COR-L47 (cell line): Measurements from ENCODE around the gene EGLN3.
"Not testable (repeated sequence)": the region's sequence is repeated elsewhere in the genome, so short reads cannot be mapped to it uniquely, and the experiment has no call there.

Experiments
- DNase-seq: peaks from one replicate; lab custom pipeline; 2025; lab: John Stamatoyannopoulos, UW

EGLN3 gene

GRCh38 chr14:33934938-33935337 is 15.9 kb downstream of the EGLN3 start:
- no peak for DNase-seq

- no peak for DNase-seq
Measured at GRCh38 chr14:33934043-33934750, 16.7 kb downstream of the EGLN3 start.

GRCh38 chr14:33933386-33933933 is 17.4 kb downstream of the EGLN3 start:
- DNase-seq, result peak; percentile 54

GRCh38 chr14:33932576-33933345 is 18.1 kb downstream of the EGLN3 start:
- DNase-seq, result peak; percentile 61

GRCh38 chr14:33932033-33932432 is 18.8 kb downstream of the EGLN3 start:
- no peak for DNase-seq

GRCh38 chr14:33931461-33931860 is 19.4 kb downstream of the EGLN3 start:
- no peak for DNase-seq

- no peak for DNase-seq
Measured at GRCh38 chr14:33930439-33930838, 20.4 kb downstream of the EGLN3 start.

- no peak for DNase-seq
Measured at GRCh38 chr14:33929799-33930408, 21.0 kb downstream of the EGLN3 start.

GRCh38 chr14:33928895-33929294 is 22.0 kb downstream of the EGLN3 start:
- no peak for DNase-seq

GRCh38 chr14:33927944-33928343 is 22.9 kb downstream of the EGLN3 start:
- DNase-seq, result no peak

- DNase-seq, result not testable (repeated sequence)
Measured at GRCh38 chr14:33926967-33927366, 23.9 kb downstream of the EGLN3 start.

- DNase-seq, result no peak
Measured at GRCh38 chr14:33925946-33926345, 24.9 kb downstream of the EGLN3 start.

GRCh38 chr14:33925235-33925634 is 25.6 kb downstream of the EGLN3 start:
- DNase-seq, result no peak

GRCh38 chr14:33924566-33925100 is 26.2 kb downstream of the EGLN3 start:
- no peak for DNase-seq

- DNase-seq, result no peak
Measured at GRCh38 chr14:33922125-33922524, 28.7 kb downstream of the EGLN3 start.

- DNase-seq, result no peak
Measured at GRCh38 chr14:33918256-33918655, 32.6 kb downstream of the EGLN3 start.

- no peak for DNase-seq
Measured at GRCh38 chr14:33917661-33918060, 33.2 kb downstream of the EGLN3 start.

GRCh38 chr14:33916663-33917565 is 34.0 kb downstream of the EGLN3 start:
- no peak for DNase-seq

- no peak for DNase-seq
Measured at GRCh38 chr14:33915682-33916081, 35.2 kb downstream of the EGLN3 start.

- DNase-seq, result no peak
Measured at GRCh38 chr14:33914676-33915516, 36.0 kb downstream of the EGLN3 start.

- DNase-seq, result no peak
Measured at GRCh38 chr14:33911046-33911445, 39.8 kb downstream of the EGLN3 start.
